BLaER1 (cell line): ENCODE results near the gene PRKAA2.

Experiments
- H3K27ac ChIP-seq: shearing (Covaris generic); formaldehyde crosslinking; 2 replicates; pipeline ENCODE4 v1.8.1; 2022
- H3K27me3 ChIP-seq: shearing (Covaris generic); formaldehyde crosslinking; 2 replicates; pipeline ENCODE4 v1.8.1; 2022
- H3K36me3 ChIP-seq: shearing (Covaris generic); formaldehyde crosslinking; 2 replicates; pipeline ENCODE4 v1.8.1; 2022
- H3K4me1 ChIP-seq: shearing (Covaris generic); formaldehyde crosslinking; 2 replicates; pipeline ENCODE4 v1.8.1; 2022
- H3K4me2 ChIP-seq: shearing (Covaris generic); formaldehyde crosslinking; 2 replicates; pipeline ENCODE4 v1.8.1; 2022
- H3K4me3 ChIP-seq: shearing (Covaris generic); formaldehyde crosslinking; 2 replicates; pipeline ENCODE4 v1.8.1; 2022
- H3K9ac ChIP-seq: shearing (Covaris generic); formaldehyde crosslinking; 2 replicates; pipeline ENCODE4 v1.8.1; 2022
- H3K9me3 ChIP-seq: shearing (Covaris generic); formaldehyde crosslinking; 2 replicates; pipeline ENCODE4 v1.8.1; 2022
- H4K20me1 ChIP-seq: shearing (Covaris generic); formaldehyde crosslinking; 2 replicates; pipeline ENCODE4 v1.8.1; 2022
- Cebpa-rat ChIP-seq: shearing (Covaris generic); IDR thresholded peaks from 2 replicates; pipeline ENCODE4 v1.8.1; 2022

The PRKAA2 gene

GRCh38 chr1:56709269-56709880, 64.3 kb downstream of the PRKAA2 start:
- Histone ChIP-seq H3K4me3 (no peak overlapping the region), H3K36me3 (no peaks in the 10 kb centered on the region), H4K20me1 (no peaks in the 10 kb centered on the region), H3K9ac (no peak overlapping the region), H3K4me2 (no peak overlapping the region), H3K4me1 (no peaks in the 10 kb centered on the region), H3K27ac (no peak overlapping the region), H3K9me3 (no peaks in the 10 kb centered on the region), H3K27me3 (no peaks in the 10 kb centered on the region)
- no peak for TF ChIP-seq Cebpa-rat

DNA sequence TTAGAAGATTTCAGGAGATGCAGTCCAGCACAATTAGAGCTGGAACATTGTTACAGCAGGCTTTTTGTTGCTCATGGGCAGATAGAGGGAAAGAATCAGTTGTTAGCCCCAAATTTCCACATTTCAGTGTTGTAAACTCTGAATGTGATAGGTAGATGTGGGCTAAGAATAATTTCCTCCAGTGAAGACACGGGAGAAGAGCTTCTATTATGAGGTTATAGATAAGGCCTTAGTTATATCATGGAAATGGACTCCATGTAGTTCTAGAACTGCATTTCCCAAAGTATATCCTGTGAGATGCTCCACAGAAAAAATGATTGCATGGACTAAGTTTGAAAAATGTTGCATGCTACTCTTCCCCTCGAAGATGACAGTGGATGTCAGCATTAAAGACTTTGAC, 64.9 kb downstream of the PRKAA2 start:
- Histone ChIP-seq H3K27ac (no peak overlapping the region), H4K20me1 (no peaks in the 10 kb centered on the region), H3K9ac (no peak overlapping the region), H3K4me2 (no peak overlapping the region), H3K4me3 (no peak overlapping the region), H3K4me1 (no peaks in the 10 kb centered on the region), H3K27me3 (no peaks in the 10 kb centered on the region), H3K9me3 (no peaks in the 10 kb centered on the region), H3K36me3 (no peaks in the 10 kb centered on the region)
- TF ChIP-seq Cebpa-rat = no peak

GRCh38 chr1:56710646-56711045, 65.5 kb downstream of the PRKAA2 start:
- no peak overlapping the region for H3K9ac ChIP-seq
- no peaks in the 10 kb centered on the region for H4K20me1 ChIP-seq
- H3K4me2 ChIP-seq = no peak overlapping the region
- no peak for TF ChIP-seq Cebpa-rat
- H3K4me3 ChIP-seq = no peak overlapping the region
- no peaks in the 10 kb centered on the region for H3K4me1 ChIP-seq
- H3K27ac ChIP-seq = no peak overlapping the region
- no peaks in the 10 kb centered on the region for H3K36me3 ChIP-seq
- no peaks in the 10 kb centered on the region for H3K9me3 ChIP-seq
- no peaks in the 10 kb centered on the region for H3K27me3 ChIP-seq

GRCh38 chr1:56712150-56712549, 67.0 kb downstream of the PRKAA2 start:
- H3K27ac ChIP-seq = no peak overlapping the region
- no peaks in the 10 kb centered on the region for H3K27me3 ChIP-seq
- H3K9me3 ChIP-seq = no peaks in the 10 kb centered on the region
- no peak overlapping the region for H3K9ac ChIP-seq
- H3K4me1 ChIP-seq = no peaks in the 10 kb centered on the region
- no peaks in the 10 kb centered on the region for H3K36me3 ChIP-seq
- H4K20me1 ChIP-seq = no peaks in the 10 kb centered on the region
- no peak overlapping the region for H3K4me2 ChIP-seq
- no peak overlapping the region for H3K4me3 ChIP-seq
- TF ChIP-seq Cebpa-rat = no peak

DNA sequence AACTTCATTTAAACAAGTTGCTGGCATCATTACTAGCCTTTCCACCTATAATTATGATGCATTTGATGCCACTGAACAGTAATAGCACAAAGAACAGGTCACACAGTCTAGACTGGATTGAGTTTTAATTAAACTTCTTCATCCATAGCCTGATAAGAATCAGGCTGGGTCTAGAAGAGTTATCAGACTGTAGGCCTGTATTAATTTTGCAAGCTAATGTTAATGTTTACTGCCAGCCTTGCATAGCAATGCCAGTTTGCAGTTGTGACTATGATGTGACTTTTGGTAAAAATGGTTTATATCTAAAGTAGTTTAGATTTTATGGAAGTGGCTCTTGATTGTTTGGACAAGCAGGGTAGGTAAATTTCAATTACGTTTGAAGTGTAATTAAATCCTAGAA, 68.0 kb downstream of the PRKAA2 start:
- Histone ChIP-seq H3K27ac (no peak overlapping the region), H3K36me3 (no peaks in the 10 kb centered on the region), H4K20me1 (no peaks in the 10 kb centered on the region), H3K9ac (no peak overlapping the region), H3K27me3 (no peaks in the 10 kb centered on the region), H3K4me1 (no peaks in the 10 kb centered on the region), H3K4me3 (no peak overlapping the region), H3K4me2 (no peak overlapping the region), H3K9me3 (no peaks in the 10 kb centered on the region)
- TF ChIP-seq Cebpa-rat = no peak

DNA sequence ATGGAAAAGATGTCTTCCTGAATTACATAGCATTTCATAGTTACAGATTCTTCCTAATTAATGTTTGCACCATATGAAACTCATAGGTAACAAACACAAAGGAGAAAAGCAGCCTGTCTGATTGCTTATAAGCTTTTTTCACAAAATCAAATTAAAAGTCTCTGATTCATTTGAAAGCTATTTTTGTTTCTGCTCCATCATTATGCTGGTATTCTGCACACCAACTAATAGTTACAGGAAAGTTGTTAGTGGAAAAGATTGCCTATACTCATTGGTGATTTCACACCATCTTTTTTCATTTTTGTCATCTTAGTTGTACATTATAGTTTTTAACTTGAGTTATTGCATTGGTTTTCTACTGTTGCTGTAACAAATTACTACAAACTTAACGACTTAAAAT, 70.0 kb downstream of the PRKAA2 start:
- no peak for TF ChIP-seq Cebpa-rat
- no peaks in the 10 kb centered on the region for H3K27me3 ChIP-seq
- no peak overlapping the region for H3K4me3 ChIP-seq
- no peaks in the 10 kb centered on the region for H3K9me3 ChIP-seq
- H4K20me1 ChIP-seq = no peaks in the 10 kb centered on the region
- H3K4me1 ChIP-seq = no peaks in the 10 kb centered on the region
- H3K27ac ChIP-seq = no peak overlapping the region
- H3K4me2 ChIP-seq = no peak overlapping the region
- H3K9ac ChIP-seq = no peak overlapping the region
- no peaks in the 10 kb centered on the region for H3K36me3 ChIP-seq

DNA sequence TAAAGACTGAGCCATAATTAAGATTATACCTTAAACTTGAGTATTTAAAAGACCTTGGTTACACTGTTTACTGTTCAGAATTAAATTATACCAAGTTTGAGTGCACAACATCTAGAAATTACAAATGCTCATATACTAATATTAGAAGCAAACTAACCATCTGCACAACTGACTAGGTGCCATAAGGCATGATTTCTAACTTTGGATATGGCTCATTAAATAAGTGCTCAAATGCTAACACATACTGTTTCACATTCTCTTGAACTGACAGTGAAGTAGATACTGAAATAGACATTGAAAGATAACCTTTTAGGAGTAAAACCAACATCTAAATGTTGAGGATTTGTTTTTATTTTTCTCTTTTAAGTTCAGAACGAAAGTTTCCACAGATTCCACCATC, 74.1 kb downstream of the PRKAA2 start:
- H3K9ac ChIP-seq = no peak overlapping the region
- H3K9me3 ChIP-seq = no peaks in the 10 kb centered on the region
- no peak overlapping the region for H3K27ac ChIP-seq
- no peaks in the 10 kb centered on the region for H3K4me1 ChIP-seq
- H4K20me1 ChIP-seq = no peaks in the 10 kb centered on the region
- no peaks in the 10 kb centered on the region for H3K27me3 ChIP-seq
- H3K4me2 ChIP-seq = no peak overlapping the region
- no peak for TF ChIP-seq Cebpa-rat
- H3K4me3 ChIP-seq = no peak overlapping the region
- no peaks in the 10 kb centered on the region for H3K36me3 ChIP-seq

DNA sequence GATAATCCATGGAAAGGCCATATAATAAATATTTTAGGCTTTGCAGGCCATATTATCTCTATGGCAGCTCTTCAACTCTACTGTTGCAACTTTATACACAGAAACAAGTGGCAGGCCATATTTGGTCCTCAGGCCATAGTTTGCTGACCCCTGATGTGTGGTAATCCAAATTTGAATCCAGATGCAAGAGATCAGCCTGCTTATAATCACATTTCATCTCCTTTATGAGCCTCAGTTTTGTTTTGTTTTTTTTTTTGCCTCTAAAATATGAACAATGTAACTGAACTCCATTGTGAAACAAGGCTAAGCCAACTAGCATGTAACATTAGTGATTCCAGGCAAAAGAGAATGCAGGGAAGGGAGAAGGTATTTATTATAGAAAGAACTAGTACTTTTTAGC, 81.6 kb downstream of the PRKAA2 start:
- no peak overlapping the region for H3K4me2 ChIP-seq
- H3K27me3 ChIP-seq = no peaks in the 10 kb centered on the region
- no peaks in the 10 kb centered on the region for H4K20me1 ChIP-seq
- H3K9ac ChIP-seq = no peak overlapping the region
- H3K9me3 ChIP-seq = no peaks in the 10 kb centered on the region
- H3K4me1 ChIP-seq = no peaks in the 10 kb centered on the region
- TF ChIP-seq Cebpa-rat = no peak
- H3K36me3 ChIP-seq = no peaks in the 10 kb centered on the region
- H3K4me3 ChIP-seq = no peak overlapping the region
- H3K27ac ChIP-seq = no peak overlapping the region

DNA sequence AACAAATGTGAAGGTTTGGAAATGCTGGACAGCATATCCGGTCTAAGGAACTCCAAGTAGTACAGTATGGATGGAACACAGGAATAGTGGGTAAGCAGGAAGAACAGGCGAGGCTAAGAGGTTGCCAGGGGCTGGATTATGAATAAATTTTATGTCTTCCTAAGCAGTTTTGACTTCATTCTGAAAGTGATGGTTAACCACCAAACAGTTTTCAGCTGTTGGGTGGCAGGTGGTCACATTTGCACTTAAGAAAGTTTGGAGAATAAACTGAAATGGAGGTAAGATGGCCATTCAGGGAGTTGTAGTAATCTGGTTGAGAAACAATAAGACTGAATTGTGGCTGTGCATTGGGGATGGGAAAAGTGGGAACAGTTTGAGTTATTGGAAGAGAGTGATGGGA, 83.8 kb downstream of the PRKAA2 start:
- Histone ChIP-seq H3K9ac (no peak overlapping the region), H3K27me3 (no peaks in the 10 kb centered on the region), H3K4me3 (no peak overlapping the region), H4K20me1 (no peaks in the 10 kb centered on the region), H3K27ac (no peak overlapping the region), H3K4me1 (no peaks in the 10 kb centered on the region), H3K4me2 (no peak overlapping the region), H3K9me3 (no peaks in the 10 kb centered on the region), H3K36me3 (no peaks in the 10 kb centered on the region)
- TF ChIP-seq Cebpa-rat = no peak

DNA sequence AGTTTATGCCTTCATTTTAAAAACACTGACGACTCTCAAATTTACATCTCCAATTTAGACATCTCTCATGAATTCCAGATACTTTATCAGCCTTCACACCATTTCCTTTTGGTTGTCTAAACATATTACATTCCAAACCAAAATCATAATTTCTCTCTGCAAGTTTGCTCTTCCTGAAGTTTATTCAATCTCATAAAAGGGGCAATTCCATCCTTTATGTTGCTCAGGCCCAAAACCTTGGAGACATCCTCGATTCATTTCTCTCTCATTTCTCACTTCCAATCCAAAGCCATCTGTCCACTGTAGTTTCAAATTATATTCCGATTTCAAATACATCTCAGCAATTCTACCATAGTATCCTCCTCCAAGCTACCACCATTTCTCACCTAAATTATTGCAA, 100.1 kb downstream of the PRKAA2 start:
- H3K27me3 ChIP-seq = no peaks in the 10 kb centered on the region
- H3K4me3 ChIP-seq = no peak overlapping the region
- no peaks in the 10 kb centered on the region for H3K9me3 ChIP-seq
- H3K4me1 ChIP-seq = no peaks in the 10 kb centered on the region
- H3K27ac ChIP-seq = no peak overlapping the region
- TF ChIP-seq Cebpa-rat = no peak
- H4K20me1 ChIP-seq = no peaks in the 10 kb centered on the region
- no peak overlapping the region for H3K4me2 ChIP-seq
- no peaks in the 10 kb centered on the region for H3K36me3 ChIP-seq
- no peak overlapping the region for H3K9ac ChIP-seq
